Kidney (tissue), 22 donors: ENCODE results near the gene PPP1R14B. TPM values are rescaled to one million over a fixed set of nuclear protein-coding genes. Genes with fewer than 3 reads are reported as not detected.

Experiments used
- DNase-seq, 5 donors: peaks; one replicate each; pipeline ENCODE4 v3.0.0-alpha.2; 2013 to 2020
- FAIRE-seq: peaks from 2 replicates; lab custom pipeline; 2012; peaks lifted over from hg19 to GRCh38; lab: Jason Lieb, UNC
- H3K27ac ChIP-seq, 2 donors: one replicate each; pipeline ENCODE4 v1.7.0; 2013; ENCODE audit warnings: low read depth in 2 of 2, low read length in 2 of 2, inconsistent platforms in 1 of 2
- H3K27me3 ChIP-seq: one replicate; pipeline ENCODE4 v1.7.1; 2013; ENCODE audit warnings: low read length, inconsistent platforms; ENCODE audit not compliant: control insufficient read depth, insufficient read depth
- H3K36me3 ChIP-seq, 3 donors: one replicate each; pipeline versions ENCODE4 v1.7.0 to v1.7.1; 2013; ENCODE audit warnings: low read length in 3 of 3, control low read depth in 1 of 3, inconsistent platforms in 1 of 3; ENCODE audit not compliant: insufficient read depth in 3 of 3, control insufficient read depth in 2 of 3
- H3K4me1 ChIP-seq, 3 donors: one replicate each; pipeline versions ENCODE4 v1.7.0 to v1.7.1; 2013; ENCODE audit warnings: low read length in 3 of 3, inconsistent platforms in 1 of 3, low read depth in 1 of 3; ENCODE audit not compliant: control insufficient read depth in 2 of 3, insufficient read depth in 2 of 3
- H3K4me3 ChIP-seq, 3 donors: one replicate each; pipeline versions ENCODE4 v1.7.0 to v1.8.1; 2013; ENCODE audit warnings: low read length in 3 of 3, control low read depth in 1 of 3, inconsistent platforms in 1 of 3
- H3K9ac ChIP-seq, 3 donors: one replicate each; pipeline versions ENCODE4 v1.7.0 to v1.7.1; 2013; ENCODE audit warnings: low read length in 3 of 3, control low read depth in 1 of 3, inconsistent platforms in 1 of 3
- H3K9me3 ChIP-seq, 3 donors: one replicate each; pipeline versions ENCODE4 v1.7.0 to v1.7.1; 2013; ENCODE audit warnings: low read length in 3 of 3, control low read depth in 1 of 3, inconsistent platforms in 1 of 3; ENCODE audit not compliant: control insufficient read depth in 2 of 3, insufficient read depth in 1 of 3
- intact Hi-C: fragments of 100-400 bp; cut with DNase I; formaldehyde crosslinking; loops from one replicate; pipeline ENCODE4 v1.11.1; 2022
- long read RNA-seq, 10 donors: library from polyadenylated mRNA in 1 of 10; unstranded in 1 of 10; transcript quantifications; one replicate each; pipeline ENCODE4 v2.0.0 and lab custom pipeline, GENCODE V29; 2021 to 2026
- polyA plus RNA-seq: library from polyadenylated mRNA; stranded (reverse); fragments of 350-450 nt; fragmentation: Illumina TruSeq; extraction: RNeasy Lipid Tissue Mini Kit (QIAGEN cat#74804); gene quantifications from one replicate; pipeline ENCODE4 v1.2.3, GENCODE V29; 2014; ENCODE audit warnings: low read depth, low replicate concordance; ENCODE audit not compliant: insufficient read depth
- total RNA-seq: library from RNA; stranded (reverse); fragmentation: NEBNext Ultra II Directional; extraction: Animal tissue kit (Norgen Biotek cat#: 25700); gene quantifications from one replicate; pipeline ENCODE4 v1.2.1, GENCODE V29; 2021
- TF ChIP-seq, protein P1 (sequence below): IDR thresholded peaks from 3 replicates; pipeline ENCODE4 v1.5.1; 2012; ENCODE audit warnings: mild to moderate bottlenecking, moderate library complexity, borderline replicate concordance; ENCODE audit not compliant: insufficient read depth; ENCODE audit errors: extremely low read depth
- donor health status: control.
- donor health status: control.
- donor health status: control.
- donor health status: control.
- donor health status: control.
- donor health status: DM: yes; HTN: yes; CAD: no.
- donor health status: Normal renal cell carcinoma (clear cell type).

The PPP1R14B gene, protein sequence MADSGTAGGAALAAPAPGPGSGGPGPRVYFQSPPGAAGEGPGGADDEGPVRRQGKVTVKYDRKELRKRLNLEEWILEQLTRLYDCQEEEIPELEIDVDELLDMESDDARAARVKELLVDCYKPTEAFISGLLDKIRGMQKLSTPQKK
- total RNA-seq (86.5 TPM), polyA plus RNA-seq (145 TPM)
- long read RNA-seq, donor 1, transcript PPP1R14B-201 (4 exons, 982 nt): major isoform, 69 of 73 reads
- long read RNA-seq, donor 1, partial matches to known transcripts: 0 of 73 reads
- long read RNA-seq, donor 1, other reads (novel, unspliced or antisense): 0 of 73 reads
- long read RNA-seq, donor 2, transcript PPP1R14B-201 (4 exons, 982 nt): major isoform, 63 of 64 reads
- long read RNA-seq, donor 2, partial matches to known transcripts: 0 of 64 reads
- long read RNA-seq, donor 2, other reads (novel, unspliced or antisense): 0 of 64 reads
- long read RNA-seq, donor 3, transcript PPP1R14B-201 (4 exons, 982 nt): major isoform, 67 of 69 reads
- long read RNA-seq, donor 3, partial matches to known transcripts: 0 of 69 reads
- long read RNA-seq, donor 3, other reads (novel, unspliced or antisense): 0 of 69 reads
- long read RNA-seq, donor 4, transcript PPP1R14B-201 (4 exons, 982 nt): major isoform, 68 of 69 reads
- long read RNA-seq, donor 4, partial matches to known transcripts: 0 of 69 reads
- long read RNA-seq, donor 4, other reads (novel, unspliced or antisense): 0 of 69 reads
- long read RNA-seq, donor 5, transcript PPP1R14B-201 (4 exons, 982 nt): major isoform, 5 of 5 reads
- long read RNA-seq, donor 5, partial matches to known transcripts: 0 of 5 reads
- long read RNA-seq, donor 5, other reads (novel, unspliced or antisense): 0 of 5 reads
- long read RNA-seq, donor 6, transcript PPP1R14B-201 (4 exons, 982 nt): major isoform, 105 of 114 reads
- long read RNA-seq, donor 6, partial matches to known transcripts: 0 of 114 reads
- long read RNA-seq, donor 6, other reads (novel, unspliced or antisense): 8 of 114 reads
- long read RNA-seq, donor 7, transcript PPP1R14B-201 (4 exons, 982 nt): major isoform, 56 of 62 reads
- long read RNA-seq, donor 7, partial matches to known transcripts: 3 of 62 reads
- long read RNA-seq, donor 7, other reads (novel, unspliced or antisense): 2 of 62 reads
- long read RNA-seq, donor 8, transcript PPP1R14B-201 (4 exons, 982 nt): major isoform, 74 of 77 reads
- long read RNA-seq, donor 8, partial matches to known transcripts: 0 of 77 reads
- long read RNA-seq, donor 8, other reads (novel, unspliced or antisense): 0 of 77 reads
- long read RNA-seq, donor 9, transcript PPP1R14B-201 (4 exons, 982 nt): major isoform, 51 of 51 reads
- long read RNA-seq, donor 9, partial matches to known transcripts: 0 of 51 reads
- long read RNA-seq, donor 9, other reads (novel, unspliced or antisense): 0 of 51 reads
- long read RNA-seq, donor 10, transcript PPP1R14B-201 (4 exons, 982 nt): major isoform, 43 of 44 reads
- long read RNA-seq, donor 10, partial matches to known transcripts: 0 of 44 reads
- long read RNA-seq, donor 10, other reads (novel, unspliced or antisense): 0 of 44 reads

DNA sequence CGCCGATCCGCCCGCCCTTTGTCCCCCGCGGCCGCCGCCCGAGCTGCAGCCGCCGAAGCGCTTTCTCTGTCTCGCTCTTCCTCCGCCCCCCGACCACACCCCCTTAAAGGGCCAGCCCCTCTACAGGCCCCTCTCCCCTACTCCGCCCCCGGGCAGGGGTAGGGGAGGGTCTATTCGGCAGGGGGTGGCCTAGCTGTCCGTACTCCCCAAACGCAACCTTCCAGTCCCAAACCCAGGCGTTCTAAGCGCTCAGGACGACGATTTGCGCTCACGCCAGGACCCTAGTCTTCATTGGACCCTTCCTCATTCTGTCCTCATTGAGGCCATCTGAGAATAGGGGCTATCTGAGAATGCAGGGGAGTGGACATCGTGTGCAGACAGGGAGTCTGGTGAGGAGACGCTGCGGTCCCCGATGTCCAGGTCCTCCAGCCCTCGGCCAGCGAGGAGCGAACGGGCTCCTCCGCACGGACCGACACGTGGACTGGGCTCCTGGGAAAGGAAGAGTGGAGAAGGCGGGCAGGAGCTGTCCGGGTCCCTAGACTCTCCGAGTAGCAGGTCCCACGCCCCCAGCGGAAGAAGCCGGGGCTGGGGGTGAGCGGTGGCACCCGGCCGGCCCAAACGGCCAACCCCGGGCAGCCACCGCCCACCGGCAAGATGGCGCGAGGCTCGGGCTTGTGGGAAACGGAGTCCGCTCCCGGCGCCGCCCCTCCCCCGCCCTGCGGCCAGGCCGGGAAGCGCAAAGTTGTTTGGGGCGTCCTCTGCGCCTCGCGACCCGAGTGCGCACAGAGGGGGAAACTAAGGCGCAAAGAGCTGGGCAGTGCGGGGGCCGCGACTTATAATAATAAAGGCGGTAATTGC, at the start of gene PPP1R14B:
Gene PPP1R14B, minus strand, starts transcription at position 73 of the 858 bp plus-strand sequence. CDS start 270 bp downstream, outside the sequence.
- no peak for FAIRE-seq
- intact Hi-C loops: no loop called here
- peak within 1 kb of the TSS; percentile 89 to 91 for H3K27ac ChIP-seq

DNA sequence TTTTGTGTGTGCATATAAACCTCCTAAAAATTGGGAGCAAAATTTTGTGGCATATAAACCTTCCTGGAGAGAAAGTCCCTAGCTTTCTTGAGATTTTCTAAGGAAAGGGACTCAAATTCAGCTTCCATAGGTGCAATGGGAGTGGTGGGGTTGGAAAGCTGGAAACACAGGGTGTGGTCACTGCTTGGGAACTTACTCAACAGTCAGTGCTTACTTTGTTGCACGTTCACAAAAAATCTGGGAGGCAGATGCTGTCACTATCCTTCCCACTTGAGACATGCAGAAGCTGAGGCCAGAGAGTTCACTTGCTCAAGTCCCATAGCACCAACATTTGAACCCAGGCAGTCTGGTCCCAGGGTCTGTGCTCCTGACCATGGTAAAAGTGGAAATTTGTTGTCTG, 49.5 kb upstream of the PPP1R14B start:
- TF ChIP-seq, protein P1, sequence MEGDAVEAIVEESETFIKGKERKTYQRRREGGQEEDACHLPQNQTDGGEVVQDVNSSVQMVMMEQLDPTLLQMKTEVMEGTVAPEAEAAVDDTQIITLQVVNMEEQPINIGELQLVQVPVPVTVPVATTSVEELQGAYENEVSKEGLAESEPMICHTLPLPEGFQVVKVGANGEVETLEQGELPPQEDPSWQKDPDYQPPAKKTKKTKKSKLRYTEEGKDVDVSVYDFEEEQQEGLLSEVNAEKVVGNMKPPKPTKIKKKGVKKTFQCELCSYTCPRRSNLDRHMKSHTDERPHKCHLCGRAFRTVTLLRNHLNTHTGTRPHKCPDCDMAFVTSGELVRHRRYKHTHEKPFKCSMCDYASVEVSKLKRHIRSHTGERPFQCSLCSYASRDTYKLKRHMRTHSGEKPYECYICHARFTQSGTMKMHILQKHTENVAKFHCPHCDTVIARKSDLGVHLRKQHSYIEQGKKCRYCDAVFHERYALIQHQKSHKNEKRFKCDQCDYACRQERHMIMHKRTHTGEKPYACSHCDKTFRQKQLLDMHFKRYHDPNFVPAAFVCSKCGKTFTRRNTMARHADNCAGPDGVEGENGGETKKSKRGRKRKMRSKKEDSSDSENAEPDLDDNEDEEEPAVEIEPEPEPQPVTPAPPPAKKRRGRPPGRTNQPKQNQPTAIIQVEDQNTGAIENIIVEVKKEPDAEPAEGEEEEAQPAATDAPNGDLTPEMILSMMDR: no peak
- no peaks in the 10 kb centered on the region for H3K36me3 ChIP-seq
- H3K9me3 ChIP-seq: no peaks in the 10 kb centered on the region
- peaks cover 0 to 22% (median 0%) of the 10 kb centered on the region in 3 donors for H3K4me1 ChIP-seq
- DNase-seq (no peak), FAIRE-seq (no peak)
- H3K4me3 ChIP-seq: no peak overlapping the region
- intact Hi-C loops: no loop called here
- peaks cover 43% of the 10 kb centered on the region for H3K27me3 ChIP-seq
- no peak overlapping the region for H3K27ac ChIP-seq
- no peak overlapping the region for H3K9ac ChIP-seq

More for the DNA sequence above, at the start of gene PPP1R14B:
- Histone ChIP-seq H3K9ac (peak within 1 kb of the TSS; percentile 20 to 88 (median 65)), H3K4me1 (peaks cover 0 to 39% (median 6%) of the 10 kb centered on the region in 3 donors), H3K27me3 (no peaks in the 10 kb centered on the region), H3K9me3 (no peaks in the 10 kb centered on the region), H3K4me3 (peak within 1 kb of the TSS; percentile 75 to 97 (median 81)), H3K36me3 (peaks cover 0 to 9% (median 4%) of the 10 kb centered on the region in 3 donors)
- DNase-seq: peak; percentile 88 to 96 (median 94)
- TF ChIP-seq, protein P1: peak; percentile 12
